HG03575 (cell line): Measurements from ENCODE around the gene CLEC16A.

Source experiments
- ATAC-seq: cut with Tn5 transposase; IDR thresholded peaks from one replicate; pipeline ENCODE4 v1.9.1; 2021; ENCODE audit not compliant: unreplicated experiment, insufficient number of reproducible peaks, low FRiP score; ENCODE audit errors: extremely low read depth

CLEC16A gene

DNA sequence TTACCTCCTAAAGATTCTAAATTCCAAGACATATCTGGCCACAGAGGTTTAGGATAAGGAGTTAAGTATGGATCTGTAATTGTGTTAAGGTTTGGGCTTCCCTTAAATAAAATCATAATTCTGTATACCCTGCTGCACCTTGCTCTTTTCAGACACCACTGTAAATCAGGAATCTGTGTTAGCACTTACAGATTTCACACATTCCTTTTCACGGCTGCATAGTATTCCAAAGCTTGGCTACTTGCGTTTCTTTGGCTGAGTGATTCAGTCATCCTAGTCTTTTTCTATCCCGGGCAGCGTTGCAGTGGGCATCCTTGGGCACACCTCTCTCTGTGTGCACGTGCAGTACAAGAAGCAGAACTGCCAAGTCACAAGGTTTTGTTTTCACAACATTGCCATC lies 205.8 kb downstream of the CLEC16A start:
- no peak for ATAC-seq

DNA sequence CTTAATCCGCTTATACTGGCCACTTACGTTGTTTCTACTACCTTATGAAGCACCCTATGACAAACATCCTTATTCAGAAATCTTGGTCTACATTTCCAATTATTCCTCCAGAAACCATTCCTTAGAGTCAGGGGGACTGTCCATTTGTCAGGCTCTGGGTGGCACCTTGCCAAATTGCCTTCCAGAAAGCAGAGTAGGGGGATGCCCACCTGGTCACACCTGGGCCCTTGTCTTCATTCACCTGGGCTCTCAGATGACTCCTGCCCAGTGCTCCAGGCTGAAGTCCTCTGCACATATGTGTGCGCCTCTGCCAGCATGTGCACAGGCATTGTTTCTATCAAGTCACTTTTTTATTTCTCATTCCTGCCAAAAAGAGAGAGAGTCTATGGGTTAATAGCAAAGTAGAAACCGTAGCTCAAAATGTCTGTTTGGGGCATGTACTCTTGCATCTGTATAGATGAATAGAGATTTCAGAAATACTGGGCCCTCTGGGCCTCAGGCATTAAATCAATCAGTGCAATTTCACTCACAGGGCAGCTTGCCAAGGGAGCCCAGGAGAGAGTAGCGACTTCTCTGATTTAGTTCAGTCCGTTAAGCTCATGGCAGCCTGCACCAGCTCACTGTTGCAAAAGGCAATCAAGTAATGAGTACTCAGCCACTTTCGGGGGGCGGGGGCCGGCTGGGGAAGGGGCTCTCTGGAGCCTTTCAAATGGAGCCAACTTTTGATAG lies 207.0 kb downstream of the CLEC16A start:
- no peak for ATAC-seq

DNA sequence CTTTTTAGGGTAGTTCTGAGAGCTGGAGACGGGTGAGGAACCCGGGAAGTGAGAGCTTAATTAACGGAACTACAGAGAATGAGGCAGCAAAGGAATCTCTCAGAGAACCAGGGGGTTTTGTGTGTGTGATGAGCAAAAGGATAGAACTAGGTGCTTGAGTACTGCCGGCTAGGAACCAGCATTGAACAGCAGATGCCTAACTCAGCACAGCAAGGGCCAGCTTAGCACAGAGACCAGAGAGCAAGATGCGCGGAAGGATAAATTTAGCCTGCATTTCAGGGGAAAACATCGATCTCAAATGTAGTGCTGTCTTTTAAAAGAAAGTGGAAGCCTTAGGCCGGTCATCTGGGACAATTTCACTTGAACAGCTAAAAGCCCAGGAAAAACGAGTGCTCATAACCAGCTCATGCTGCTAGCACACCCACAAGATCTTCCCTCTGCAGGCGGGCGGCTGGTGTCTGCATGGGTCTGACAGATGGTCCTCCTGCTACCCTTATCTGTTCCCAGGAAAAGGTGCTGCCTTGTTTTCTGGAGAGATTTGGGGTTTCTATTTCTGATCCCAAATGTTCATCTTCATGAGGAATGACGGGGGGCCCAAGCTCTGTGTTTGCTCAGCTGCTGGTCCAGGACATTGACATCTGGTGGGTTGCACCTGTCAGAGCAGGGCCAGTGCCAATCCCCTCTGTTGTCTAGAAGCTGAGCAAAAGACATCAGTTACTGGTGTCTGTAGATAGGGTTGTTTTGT lies 207.7 kb downstream of the CLEC16A start:
- no peak for ATAC-seq

DNA sequence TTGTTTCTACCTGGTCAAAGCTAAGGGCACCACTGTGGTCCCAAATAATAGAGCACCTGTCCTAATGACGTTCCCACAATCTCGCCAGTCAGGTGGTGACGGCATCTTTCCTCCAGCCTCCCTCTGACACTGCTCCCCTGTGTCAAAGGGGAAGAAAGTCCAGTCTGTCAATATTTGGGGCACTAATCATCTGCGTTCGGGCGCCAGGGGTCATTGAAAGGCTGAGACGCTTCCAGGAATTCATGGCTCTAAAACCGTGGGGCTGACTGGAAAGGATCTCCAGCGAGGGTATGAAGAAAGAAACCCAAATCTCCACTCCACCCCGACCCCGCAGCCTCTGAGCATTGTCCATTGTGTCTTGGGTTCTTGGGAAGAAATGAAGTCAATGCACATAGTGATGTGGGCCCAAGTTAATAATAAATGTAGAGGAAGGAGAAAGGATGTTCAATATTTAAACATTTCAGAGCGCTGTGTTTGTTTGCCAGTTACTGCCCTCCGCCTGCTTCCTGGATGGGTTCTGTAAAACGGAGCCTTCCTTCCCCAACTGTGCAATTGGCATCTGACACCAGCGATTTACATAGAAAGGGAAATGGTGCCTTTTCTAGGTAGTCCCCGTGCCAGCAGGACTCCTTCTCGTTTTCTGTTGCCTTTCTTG lies 208.4 kb downstream of the CLEC16A start:
- no peak for ATAC-seq

DNA sequence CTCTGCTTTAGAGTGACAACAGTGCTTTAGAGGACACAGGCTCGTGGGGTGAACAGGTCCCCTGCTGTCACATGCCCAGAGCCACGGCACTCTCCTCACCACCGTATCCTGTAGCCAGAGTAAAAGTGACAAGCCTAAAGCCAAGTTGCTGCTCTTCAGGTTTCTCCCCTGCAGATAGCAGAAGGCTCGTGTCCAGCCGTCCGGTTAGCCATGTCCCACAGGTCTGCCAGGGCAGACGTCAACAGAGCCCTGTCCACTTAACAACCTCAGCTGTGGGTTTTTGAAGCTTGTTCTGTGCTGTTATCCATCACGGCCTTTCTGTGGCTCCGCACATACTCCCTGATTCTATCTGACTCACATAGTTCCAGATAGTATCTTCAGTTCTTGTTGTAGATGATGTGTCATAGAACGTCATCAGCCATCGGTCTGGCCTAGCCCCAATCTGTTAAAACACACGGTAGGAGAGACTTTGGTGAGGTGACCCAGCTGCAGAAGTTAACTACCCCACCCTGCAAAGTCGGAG lies 211.0 kb downstream of the CLEC16A start:
- ATAC-seq, result no peak

DNA sequence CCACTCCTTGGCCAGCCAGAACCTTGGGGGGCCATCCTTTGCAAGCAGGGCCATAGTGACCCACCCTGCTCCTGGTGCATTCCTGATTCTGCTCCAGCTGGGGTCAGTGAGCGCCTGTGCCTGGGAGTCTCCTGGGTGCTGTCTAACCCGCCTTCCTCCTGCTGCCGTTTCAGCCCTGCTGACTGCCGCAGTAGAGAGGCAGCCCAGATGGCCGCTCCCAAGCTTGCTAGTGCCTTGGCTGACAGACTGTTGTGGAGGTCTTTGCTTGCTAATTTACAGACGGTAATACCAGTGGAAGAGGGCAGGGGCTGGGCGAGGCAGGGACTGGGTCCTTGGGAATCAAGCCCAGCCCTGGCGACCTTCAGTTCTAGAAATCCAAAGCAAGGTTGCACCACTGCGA lies 212.0 kb downstream of the CLEC16A start:
- ATAC-seq, result no peak

DNA sequence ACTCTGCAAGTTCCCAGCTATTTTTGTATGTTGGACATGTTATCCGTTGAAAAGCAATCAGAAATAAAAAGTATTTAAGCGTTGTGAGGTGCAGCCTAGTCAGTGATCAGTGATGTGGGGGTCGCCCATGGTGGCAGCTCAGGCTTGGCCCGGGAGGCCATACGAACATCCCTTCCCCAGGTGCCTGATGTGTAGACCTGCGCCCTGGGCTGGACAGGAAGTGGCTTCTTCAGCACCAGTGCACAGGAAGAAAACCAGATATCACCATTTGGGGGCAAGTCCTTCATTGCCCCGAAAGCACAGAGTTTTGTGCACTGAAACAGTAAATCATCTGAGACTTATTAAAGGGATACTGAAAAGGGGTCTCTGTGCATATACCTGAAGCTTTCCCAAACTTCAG lies 212.8 kb downstream of the CLEC16A start:
- ATAC-seq, result no peak

DNA sequence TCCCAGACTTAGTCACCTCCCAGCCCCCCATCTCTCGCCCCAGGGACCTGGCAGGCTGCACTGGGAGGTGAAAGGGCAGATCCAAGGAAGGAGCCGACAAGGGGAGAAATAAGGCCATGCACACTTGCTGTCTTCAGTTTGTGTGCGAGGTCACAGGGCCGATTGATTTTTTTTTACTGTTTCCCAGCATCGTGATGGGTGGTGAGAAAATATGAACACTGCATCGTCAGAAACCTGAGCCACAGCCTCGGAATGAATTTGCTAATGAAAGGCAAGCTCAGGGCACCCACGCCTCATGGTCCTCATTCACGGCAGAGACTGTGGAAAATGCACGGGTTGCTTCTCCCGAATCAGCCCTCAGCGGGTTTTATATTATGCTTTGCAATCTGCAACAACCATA lies 213.7 kb downstream of the CLEC16A start:
- ATAC-seq, result no peak

DNA sequence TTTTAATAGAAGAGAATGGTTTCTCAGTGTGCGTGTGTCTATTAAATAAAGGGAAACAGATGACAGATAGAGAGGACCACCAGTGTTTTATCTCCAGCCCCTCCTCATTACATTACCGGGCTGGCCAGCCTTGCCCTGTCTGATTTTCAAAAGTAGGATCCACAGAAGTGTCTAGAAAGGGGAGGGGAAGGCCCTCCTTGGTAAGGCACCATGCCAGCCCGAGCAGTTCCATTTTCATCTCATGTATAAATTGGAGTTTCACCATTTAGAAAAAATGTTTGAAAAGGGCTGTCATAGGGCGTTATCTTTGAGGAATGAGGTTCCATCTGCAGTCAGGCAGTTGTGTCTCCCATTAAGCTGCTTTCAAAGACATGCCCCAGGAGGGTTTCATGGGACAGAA lies 214.9 kb downstream of the CLEC16A start:
- no peak for ATAC-seq

DNA sequence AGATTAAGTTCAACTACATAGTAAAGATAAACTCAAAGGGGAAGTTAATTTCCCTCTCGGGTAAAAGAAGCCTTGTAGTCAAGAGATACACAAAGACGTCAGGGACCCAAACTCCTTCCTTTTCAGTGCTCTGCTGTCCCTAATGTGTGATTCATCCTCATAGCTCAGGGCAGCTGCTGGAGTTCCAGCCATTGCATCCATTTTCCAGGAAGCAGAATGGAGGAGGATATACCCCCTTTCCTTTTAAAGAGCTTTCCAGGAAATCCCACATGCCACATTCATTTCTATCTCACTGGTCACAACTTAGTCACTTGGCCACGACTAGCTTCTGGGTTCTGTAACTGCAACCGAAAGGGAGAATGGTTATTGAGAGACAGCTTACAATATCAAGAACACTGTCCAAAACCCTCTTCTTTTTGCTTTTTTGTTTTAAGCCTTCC lies 216.3 kb downstream of the CLEC16A start:
- ATAC-seq, result no peak

DNA sequence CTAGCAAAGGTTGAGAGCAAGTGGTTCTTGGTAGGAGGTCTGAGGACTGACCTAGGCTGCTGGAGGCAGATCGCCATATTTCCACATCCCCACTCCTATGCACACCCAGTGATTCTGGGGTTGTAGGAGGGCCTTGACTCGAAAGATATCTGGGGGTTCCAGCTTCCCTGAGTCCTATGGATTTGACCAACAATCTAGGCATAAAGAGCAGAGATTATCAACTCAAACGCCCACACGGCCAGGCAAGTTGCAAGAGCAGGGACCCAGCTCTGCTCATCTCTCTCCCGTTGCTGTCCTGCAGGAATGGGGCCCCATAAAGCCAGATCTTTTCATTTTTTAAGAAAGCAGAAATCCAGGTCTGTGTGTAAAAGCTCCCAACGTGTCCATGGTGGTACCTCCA lies 217.1 kb downstream of the CLEC16A start:
- ATAC-seq, result no peak

DNA sequence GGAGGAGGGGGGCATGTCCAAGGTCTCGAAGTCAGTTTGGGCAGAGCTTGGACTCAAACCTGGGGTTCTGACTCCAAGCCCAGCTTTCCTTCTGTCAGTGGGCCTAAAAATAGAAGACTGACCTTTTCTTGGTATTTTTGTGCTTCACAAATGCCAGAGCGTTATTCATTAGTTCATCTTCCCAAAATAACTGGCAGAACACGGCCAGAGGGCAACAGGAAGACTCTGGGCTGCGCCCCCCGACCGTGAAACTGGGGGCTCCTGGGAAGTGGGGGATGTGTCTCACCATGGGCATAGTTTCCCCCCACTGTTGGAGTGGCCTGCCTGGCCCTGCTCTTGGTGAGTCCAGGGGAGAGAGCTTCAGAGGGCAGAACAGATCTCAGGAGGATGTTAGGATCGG lies 217.6 kb downstream of the CLEC16A start:
- ATAC-seq, result no peak

DNA sequence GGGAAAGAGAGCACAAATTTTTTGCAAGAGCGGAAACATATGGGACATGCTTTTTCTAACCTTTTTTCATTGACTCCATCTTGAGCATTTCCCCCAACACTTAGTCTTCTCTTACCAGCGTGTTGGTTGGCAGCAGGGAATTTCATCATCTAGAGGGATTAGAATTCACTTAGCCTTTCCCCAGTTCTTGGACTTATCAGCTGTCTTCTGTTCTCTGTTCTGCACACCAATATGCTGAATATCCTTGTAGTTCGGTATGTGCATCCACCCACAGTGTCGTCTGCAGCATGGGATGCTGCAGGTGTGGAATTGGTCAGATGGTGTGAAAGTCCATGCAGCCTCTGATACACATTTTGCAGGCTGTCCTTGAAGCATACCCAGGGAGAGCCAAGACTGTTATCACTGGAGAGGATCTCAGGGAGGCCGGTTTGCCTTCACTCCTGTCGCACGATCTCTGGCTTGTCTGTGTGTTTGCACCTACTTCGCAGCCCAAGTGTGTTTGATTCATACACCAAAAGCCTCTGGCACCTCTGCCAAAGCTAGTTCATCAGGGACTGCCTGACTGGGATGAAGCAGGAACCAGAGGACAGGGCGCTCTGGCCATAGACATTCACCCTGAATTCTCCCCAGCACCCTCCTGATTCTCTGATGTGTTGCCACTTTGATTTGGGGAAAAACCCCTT lies 218.4 kb downstream of the CLEC16A start:
- no peak for ATAC-seq

DNA sequence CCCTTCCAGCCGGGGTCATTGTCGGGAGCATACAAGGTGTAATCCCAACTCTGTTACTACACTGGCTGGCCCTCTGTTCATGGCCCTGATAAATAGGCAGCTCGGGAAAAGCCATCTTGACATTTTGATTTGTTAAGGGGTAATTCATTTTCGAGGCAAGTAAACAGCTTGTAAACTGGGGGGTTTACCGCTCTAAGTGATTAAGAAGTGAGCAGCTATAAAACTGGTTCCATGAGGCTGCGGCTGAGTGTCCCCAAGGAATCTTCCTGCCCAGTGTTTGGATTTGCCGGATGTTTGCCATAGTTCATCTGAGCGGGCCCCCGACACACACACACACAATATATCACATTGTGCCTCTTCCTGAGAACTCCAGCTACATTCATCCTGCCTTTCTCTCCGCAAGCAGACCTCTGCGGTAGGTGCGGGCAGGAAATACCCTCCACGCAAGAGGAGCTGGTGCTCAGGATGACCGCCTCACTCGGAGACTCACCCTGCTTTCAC lies 219.4 kb downstream of the CLEC16A start:
- ATAC-seq, result no peak

DNA sequence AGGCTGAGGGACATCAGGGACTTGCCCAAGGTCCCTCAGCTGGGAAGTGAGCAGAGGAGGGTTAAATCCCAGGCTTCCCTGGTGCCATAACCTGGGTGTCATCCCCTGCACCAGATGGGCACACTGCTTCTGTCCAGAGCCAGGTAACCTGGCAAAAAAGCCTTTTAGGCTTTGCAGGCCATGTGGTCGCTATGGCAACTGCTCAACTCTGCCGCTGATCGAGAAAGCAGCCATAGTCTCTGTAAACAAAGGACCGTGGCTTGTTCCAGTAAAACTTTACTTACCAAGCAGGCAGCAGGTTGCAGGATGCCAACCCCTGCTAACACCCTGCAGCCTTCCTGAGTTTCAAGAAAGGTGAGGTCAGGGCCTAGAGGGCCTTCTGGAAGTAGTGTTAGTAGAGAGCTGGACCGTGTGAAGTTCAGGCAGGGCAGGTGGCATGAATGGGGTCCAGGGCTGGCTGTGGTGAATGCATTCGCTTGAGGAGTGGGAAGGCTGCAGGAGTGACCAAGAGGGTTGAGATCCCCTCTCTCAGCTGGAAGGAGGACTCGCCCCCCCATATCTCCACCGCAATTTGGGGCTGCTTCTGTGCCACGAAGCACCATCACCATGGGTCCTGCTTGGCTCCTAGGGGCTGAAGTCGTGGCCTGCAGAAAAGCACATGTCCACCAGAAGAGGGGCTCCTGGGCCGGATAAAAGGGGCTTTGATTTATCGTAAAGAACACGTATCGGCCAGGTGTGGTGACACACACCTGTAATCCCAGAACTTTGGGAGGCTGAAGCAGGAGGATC lies 220.3 kb downstream of the CLEC16A start:
- no peak for ATAC-seq

DNA sequence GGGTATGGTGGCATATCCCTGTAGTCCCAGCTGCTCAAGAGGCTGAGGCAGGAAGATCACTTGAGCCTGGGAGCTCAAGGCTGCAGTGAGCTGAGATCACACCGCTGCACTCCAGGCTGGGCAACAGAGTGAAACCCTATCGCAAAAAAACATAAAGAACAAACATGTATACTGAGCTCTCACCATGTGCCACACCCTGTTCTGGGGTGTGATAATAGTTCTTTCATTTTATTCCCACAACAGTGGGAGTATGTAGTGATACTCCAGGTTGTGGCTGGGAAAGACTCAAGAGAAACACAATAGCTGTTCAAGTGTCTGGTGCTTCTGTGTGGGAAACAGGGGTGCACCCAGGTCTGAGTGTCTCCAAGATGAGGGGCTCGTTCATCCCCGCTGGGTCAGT lies 221.0 kb downstream of the CLEC16A start:
- ATAC-seq, result no peak

DNA sequence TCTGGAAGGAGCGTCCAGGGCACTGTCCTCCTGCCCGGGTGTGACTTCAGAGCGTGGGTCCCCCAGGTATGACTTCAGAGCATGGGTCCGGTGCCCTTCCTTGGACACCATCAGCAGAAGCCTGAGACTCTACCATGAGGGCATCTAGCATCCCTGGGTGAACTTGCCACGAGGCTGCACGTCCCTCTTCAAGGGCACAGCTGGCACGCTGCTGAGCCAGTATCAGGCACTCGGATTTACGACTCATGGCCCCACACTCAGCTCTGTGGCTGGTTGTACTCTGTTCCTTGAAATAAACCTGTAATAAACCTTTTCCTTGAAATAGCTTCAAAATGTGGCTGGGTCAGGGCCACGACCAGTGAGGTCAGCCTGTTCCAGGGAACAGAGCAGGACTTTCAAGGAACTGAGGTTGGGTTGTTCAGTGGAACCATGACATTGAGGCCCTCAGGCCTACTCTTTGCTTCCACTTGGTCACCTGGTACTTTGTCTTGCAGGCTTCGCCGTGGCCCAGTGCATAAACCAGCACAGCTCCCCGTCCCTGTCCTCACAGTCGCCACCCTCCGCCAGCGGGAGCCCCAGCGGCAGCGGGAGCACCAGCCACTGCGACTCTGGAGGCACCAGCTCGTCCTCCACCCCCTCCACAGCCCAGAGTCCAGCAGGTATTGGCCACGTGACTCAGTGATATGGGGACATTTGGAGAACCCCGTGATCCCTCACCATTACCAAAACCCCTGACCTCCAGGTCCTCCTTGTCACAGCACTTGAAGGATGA lies 221.7 kb downstream of the CLEC16A start:
- ATAC-seq, result no peak

DNA sequence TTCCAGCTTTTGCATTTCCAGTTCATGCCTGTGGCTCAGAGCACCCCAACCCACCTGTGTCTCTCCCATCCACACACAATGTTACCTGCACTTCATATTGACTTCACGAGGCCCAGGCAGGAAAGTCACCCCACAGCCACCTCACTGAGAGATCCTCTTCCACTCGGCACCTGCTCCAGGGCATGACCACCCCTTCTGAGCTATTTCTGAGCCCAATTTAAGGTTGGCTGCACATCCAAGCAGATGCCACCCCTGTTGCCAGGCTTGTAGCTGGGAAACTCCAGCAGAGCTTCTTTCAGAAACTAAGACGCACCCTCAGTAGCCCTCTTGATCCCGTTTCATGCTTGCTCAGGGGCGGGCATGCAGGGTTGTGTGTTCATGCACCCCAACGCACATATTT lies 223.2 kb downstream of the CLEC16A start:
- ATAC-seq, result no peak
